H1 (cell line): Measurements from ENCODE around the gene UBE2H. TPM values are rescaled to one million over a fixed set of nuclear protein-coding genes. Genes with fewer than 3 reads are reported as not detected.

Experiments used
- CTCF ChIA-PET: fragments of 300-600 bp; sonication (Branson Sonifier 250); formaldehyde crosslinking; loops from one replicate; lab custom pipeline; 2021; ENCODE audit not compliant: partially characterized antibody; lab: Charles Lee
- POLR2A ChIA-PET: fragments of 300-600 bp; sonication (Branson Sonifier 250); formaldehyde crosslinking; loops from one replicate; lab custom pipeline; 2021; ENCODE audit warnings: inconsistent platforms; ENCODE audit not compliant: partially characterized antibody; lab: Charles Lee
- DNase-seq, 2 experiments: peaks; one replicate each; pipeline versions ENCODE4 v3.0.0 to v3.0.0-alpha.2; 2010 to 2022; ENCODE audit warnings: low spot score in 2 of 2, low read depth in 1 of 2, mixed read lengths in 1 of 2
- FAIRE-seq: peaks from 2 replicates; lab custom pipeline; 2011; peaks lifted over from hg19 to GRCh38; lab: Jason Lieb, UNC
- H2AFZ ChIP-seq: 2 replicates; pipeline ENCODE4 v1.8.1; 2012; ENCODE audit warnings: low read length, inconsistent platforms
- H2AK5ac ChIP-seq: 2 replicates; pipeline ENCODE4 v1.6.1; 2013; ENCODE audit warnings: low read depth, low read length
- H2BK120ac ChIP-seq: replicated peaks from 2 replicates; pipeline ENCODE3; 2013; ENCODE audit warnings: low read depth, low read length, inconsistent platforms
- H2BK12ac ChIP-seq: 2 replicates; pipeline ENCODE4 v1.6.1; 2013; ENCODE audit warnings: low read depth, low read length
- H2BK15ac ChIP-seq: 2 replicates; pipeline ENCODE4 v1.6.1; 2013; ENCODE audit warnings: low read length
- H2BK20ac ChIP-seq: 2 replicates; pipeline ENCODE4 v1.6.1; 2013; ENCODE audit warnings: low read length
- H2BK5ac ChIP-seq: 2 replicates; pipeline ENCODE4 v1.6.1; 2013; ENCODE audit warnings: low read depth, low read length
- H3K14ac ChIP-seq: 2 replicates; pipeline ENCODE4 v1.6.1; 2013; ENCODE audit warnings: inconsistent platforms; ENCODE audit not compliant: insufficient read length
- H3K18ac ChIP-seq: 2 replicates; pipeline ENCODE4 v1.6.1; 2013; ENCODE audit warnings: low read length; ENCODE audit errors: extremely low read depth
- H3K23ac ChIP-seq: 2 replicates; pipeline ENCODE4 v1.6.1; 2013; ENCODE audit warnings: inconsistent platforms; ENCODE audit not compliant: insufficient read length
- H3K23me2 ChIP-seq: 2 replicates; pipeline ENCODE4 v1.6.1; 2013; ENCODE audit warnings: low read depth, low read length
- H3K27ac ChIP-seq: 2 replicates; pipeline ENCODE4 v1.6.1; 2011; ENCODE audit warnings: low read depth, low read length, inconsistent platforms
- H3K27me3 ChIP-seq, 4 experiments: replicated peaks in 1 of 4; 1 replicate in 1 of 4; 2 replicates in 3 of 4; pipeline versions ENCODE4 v1.6.1 to v1.8.1; 2011 to 2013; ENCODE audit warnings: low read length in 3 of 4, mild to moderate bottlenecking in 3 of 4, inconsistent platforms in 2 of 4, mixed read lengths in 2 of 4, moderate library complexity in 1 of 4; ENCODE audit not compliant: control insufficient read depth in 3 of 4, insufficient read depth in 3 of 4; ENCODE audit errors: extremely low read depth in 1 of 4
- H3K36me3 ChIP-seq, 4 experiments: 2 replicates each; pipeline versions ENCODE4 v1.6.1 to v1.8.1; 2011 to 2013; ENCODE audit warnings: mild to moderate bottlenecking in 4 of 4, low read length in 3 of 4, moderate library complexity in 2 of 4, control low read depth in 1 of 4, inconsistent platforms in 1 of 4; ENCODE audit not compliant: insufficient read depth in 4 of 4, control insufficient read depth in 2 of 4
- H3K4ac ChIP-seq: replicated peaks from 2 replicates; pipeline ENCODE3; 2013; ENCODE audit warnings: low read length, low read depth, mixed read lengths, inconsistent platforms; ENCODE audit not compliant: insufficient read length
- H3K4me1 ChIP-seq, 4 experiments: replicated peaks in 1 of 4; 1 replicate in 1 of 4; 2 replicates in 3 of 4; pipeline versions ENCODE4 v1.6.1 to v1.8.1; 2011 to 2013; ENCODE audit warnings: low read length in 3 of 4, inconsistent platforms in 2 of 4, mixed read lengths in 1 of 4; ENCODE audit not compliant: insufficient read depth in 4 of 4, control insufficient read depth in 3 of 4
- H3K4me2 ChIP-seq, 2 experiments: 2 replicates each; pipeline versions ENCODE4 v1.6.1 to v1.8.1; 2011 to 2013; ENCODE audit warnings: low read depth in 2 of 2, low read length in 2 of 2, control low read depth in 1 of 2, inconsistent platforms in 1 of 2, mild to moderate bottlenecking in 1 of 2; ENCODE audit not compliant: insufficient read depth in 1 of 2
- H3K4me3 ChIP-seq, 4 experiments: fragments of 200-600, 300-600 bp in 1 of 4; sonication (generic), shearing (Covaris generic), sonication (Bioruptor Twin) in 1 of 4; 2 replicates each; pipeline versions ENCODE4 v1.5.1 to v1.8.1; 2011 to 2016; ENCODE audit warnings: low read length in 4 of 4, low read depth in 3 of 4, control low read depth in 2 of 4, inconsistent platforms in 2 of 4, mild to moderate bottlenecking in 2 of 4, mixed read lengths in 1 of 4, moderate library complexity in 1 of 4; ENCODE audit not compliant: insufficient read depth in 2 of 4; ENCODE audit errors: extremely low read depth in 1 of 4
- H3K56ac ChIP-seq: replicated peaks from 2 replicates; pipeline ENCODE3; 2013; ENCODE audit warnings: low read depth, mild to moderate bottlenecking, mixed read lengths, low read length, inconsistent platforms; ENCODE audit not compliant: insufficient read length
- H3K79me1 ChIP-seq: 2 replicates; pipeline ENCODE4 v1.6.1; 2013; ENCODE audit warnings: low read depth, low read length, control low read depth
- H3K79me2 ChIP-seq, 2 experiments: 2 replicates each; pipeline versions ENCODE4 v1.6.1 to v1.8.1; 2012 to 2013; ENCODE audit warnings: low read length in 2 of 2, mild to moderate bottlenecking in 2 of 2, inconsistent platforms in 1 of 2; ENCODE audit not compliant: insufficient read depth in 2 of 2, control insufficient read depth in 1 of 2
- H3K9ac ChIP-seq, 4 experiments: replicated peaks in 1 of 4; 1 replicate in 1 of 4; 2 replicates in 3 of 4; pipeline versions ENCODE4 v1.6.1 to v1.8.1; 2011 to 2013; ENCODE audit warnings: low read depth in 3 of 4, low read length in 3 of 4, control low read depth in 2 of 4, mild to moderate bottlenecking in 2 of 4, moderate library complexity in 2 of 4, inconsistent platforms in 1 of 4; ENCODE audit errors: extremely low read depth in 1 of 4
- H3K9me3 ChIP-seq, 2 experiments: 2 replicates each; pipeline versions ENCODE4 v1.6.1 to v1.8.1; 2012 to 2013; ENCODE audit warnings: mild to moderate bottlenecking in 2 of 2, moderate library complexity in 2 of 2, control low read depth in 1 of 2, inconsistent platforms in 1 of 2, low read depth in 1 of 2, low read length in 1 of 2, mixed read lengths in 1 of 2; ENCODE audit not compliant: insufficient read depth in 2 of 2
- H4K20me1 ChIP-seq, 2 experiments: replicated peaks in 1 of 2; 2 replicates each; pipeline versions ENCODE3 to v1.8.1; 2011 to 2013; ENCODE audit warnings: inconsistent platforms in 2 of 2, low read length in 2 of 2, mild to moderate bottlenecking in 1 of 2; ENCODE audit not compliant: insufficient read depth in 2 of 2, control insufficient read depth in 1 of 2
- H4K5ac ChIP-seq: 2 replicates; pipeline ENCODE4 v1.6.1; 2013; ENCODE audit warnings: low read length, low read depth, mixed read lengths, inconsistent platforms; ENCODE audit not compliant: insufficient read length
- H4K8ac ChIP-seq: 2 replicates; pipeline ENCODE4 v1.8.0; 2013; ENCODE audit warnings: mild to moderate bottlenecking, moderate library complexity, low read length, inconsistent platforms; ENCODE audit not compliant: insufficient read depth; ENCODE audit errors: extremely low read depth
- H4K91ac ChIP-seq: replicated peaks from 2 replicates; pipeline ENCODE3; 2013; ENCODE audit warnings: low read length, mixed read lengths, inconsistent platforms; ENCODE audit not compliant: insufficient read length
- CBX5 ChIP-seq: fragments of 300-800, 300-1000 bp; sonication (generic); IDR thresholded peaks from 2 replicates; pipeline ENCODE4 v1.7.1; 2016; ENCODE audit warnings: antibody characterized with exemption, low read length, low read depth
- EGR1 ChIP-seq: IDR thresholded peaks from 2 replicates; pipeline ENCODE4 v1.6.1; 2011; ENCODE audit warnings: low read depth, low read length, borderline replicate concordance
- RAD21 ChIP-seq, 2 experiments: IDR thresholded peaks in 1 of 2; conservative IDR thresholded peaks in 1 of 2; 2 replicates each; pipeline ENCODE4 v1.6.1; 2011; ENCODE audit warnings: low read depth in 2 of 2, low read length in 2 of 2, improper control_type of control experiment in 1 of 2, inconsistent platforms in 1 of 2, mild to moderate bottlenecking in 1 of 2, moderate library complexity in 1 of 2
- RBBP5 ChIP-seq: IDR thresholded peaks from 2 replicates; pipeline ENCODE4 v1.7.1; 2012; ENCODE audit warnings: low read depth, mild to moderate bottlenecking, inconsistent platforms, low read length, moderate library complexity, borderline replicate concordance
- RNF2 ChIP-seq: fragments of 200-900, 300-1000 bp; sonication (generic); IDR thresholded peaks from 2 replicates; pipeline ENCODE4 v1.7.1; 2016; ENCODE audit warnings: borderline replicate concordance, low read depth, mild to moderate bottlenecking, antibody characterized with exemption, low read length; ENCODE audit not compliant: poor library complexity, severe bottlenecking; ENCODE audit errors: missing control alignments
- RXRA ChIP-seq: IDR thresholded peaks from 2 replicates; pipeline ENCODE4 v1.6.1; 2011; ENCODE audit warnings: low read depth, mild to moderate bottlenecking, low read length, moderate library complexity; ENCODE audit not compliant: insufficient read depth
- SIX5 ChIP-seq: IDR thresholded peaks from 2 replicates; pipeline ENCODE4 v1.6.1; 2011; ENCODE audit warnings: mild to moderate bottlenecking, low read depth, low read length
- TBP ChIP-seq: IDR thresholded peaks from 2 replicates; pipeline ENCODE4 v1.6.1; 2011; ENCODE audit warnings: low read depth, low read length, improper control_type of control experiment
- YY1 ChIP-seq: IDR thresholded peaks from 2 replicates; pipeline ENCODE4 v1.6.1; 2011; ENCODE audit warnings: low read depth, mild to moderate bottlenecking, low read length
- WGBS, 2 experiments: shearing (Covaris generic) in 1 of 2; methylation state at CpG; one replicate each; pipeline versions ENCODE4 v1.1.6 to v1.1.7; 2013 to 2015; ENCODE audit warnings: low lambda C conversion rate in 2 of 2, mixed read lengths in 2 of 2, inconsistent platforms in 1 of 2, low coverage in 1 of 2, missing lambda C conversion rate in 1 of 2; ENCODE audit not compliant: insufficient replicate concordance in 2 of 2, insufficient coverage in 1 of 2, insufficient read length in 1 of 2; ENCODE audit errors: extremely low coverage in 1 of 2, missing lambda C conversion rate in 1 of 2; 5-methylcytosine and 5-hydroxymethylcytosine counted together
- polyA plus RNA-seq, 7 experiments: library from polyadenylated mRNA; depleted of rRNA in 3 of 7; stranded (reverse) in 5 of 7; unstranded in 2 of 7; fragments of >200 nt in 5 of 7; fragments of 200-250 nt in 2 of 7; gene quantifications; 1 replicate in 5 of 7; 2 replicates in 1 of 7; 4 replicates in 1 of 7; pipeline versions ENCODE4 v1.2.1 to v1.2.3, GENCODE V29; 2011 to 2013; ENCODE audit warnings: missing spikeins in 2 of 7, mixed read lengths in 2 of 7
- total RNA-seq: library from RNA; stranded (reverse); fragmentation: NEBNext Ultra II Directional; extraction: Animal tissue kit (Norgen Biotek cat#: 25700); gene quantifications from 2 replicates; pipeline ENCODE4 v1.2.1, GENCODE V29; 2021
- TF ChIP-seq, protein P1 (sequence below): IDR thresholded peaks from 2 replicates; pipeline ENCODE4 v1.6.1; 2012; ENCODE audit warnings: low read length, inconsistent platforms

UBE2H gene
- total and polyA plus RNA-seq, 2 of the 8 experiments (the other 6 are each of a cell fraction or from before 2014, with no cell fraction given) = 30.6 to 62.2 TPM

DNA sequence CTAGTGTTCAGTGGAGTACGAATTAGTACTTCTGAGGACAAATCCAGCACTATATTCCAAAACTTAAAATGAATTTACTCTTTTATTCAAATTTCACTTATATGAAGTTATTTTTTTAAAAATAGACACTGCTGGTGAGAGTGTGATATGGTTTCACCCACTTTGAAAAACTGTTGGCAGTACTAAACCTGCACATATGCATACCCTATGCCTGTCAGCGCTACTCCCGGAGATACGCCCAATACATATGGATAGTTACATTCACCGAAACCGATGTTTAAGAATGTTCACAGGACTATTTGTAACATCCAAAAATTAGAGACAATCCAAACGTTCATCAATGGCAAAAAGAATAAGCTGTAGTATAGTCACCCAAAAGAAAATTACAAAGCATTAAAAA, 69.6 kb downstream of the UBE2H start:
- Histone ChIP-seq H4K5ac (no peak overlapping the region), H2BK12ac (no peak overlapping the region), H3K4me3 (no peak overlapping the region), H3K9me3 (no peaks in the 10 kb centered on the region), H3K36me3 (peaks cover 0 to 10% (median 0%) of the 10 kb centered on the region in 4 experiments; a peak in 1 of 8 replicates), H3K79me2 (peaks cover 0 to 35% of the 10 kb centered on the region in 2 experiments; a peak in 2 of 4 replicates), H3K23me2 (no peaks in the 10 kb centered on the region), H3K23ac (no peak overlapping the region), H2AK5ac (no peak overlapping the region), H4K91ac (no peak overlapping the region), H3K18ac (no peak overlapping the region), H3K14ac (no peak overlapping the region), H3K4me1 (peaks cover 0 to 12% (median 6%) of the 10 kb centered on the region in 4 experiments; a peak in 4 of 7 replicates), H3K56ac (no peak overlapping the region), H2BK5ac (no peak overlapping the region), H2BK120ac (no peak overlapping the region), H2BK15ac (no peak overlapping the region), H2BK20ac (no peak overlapping the region), H3K9ac (no peak overlapping the region), H3K27ac (no peak overlapping the region), H2AFZ (no peak overlapping the region), H3K4ac (no peak overlapping the region), H4K20me1 (peaks cover 0 to under 1% of the 10 kb centered on the region in 2 experiments), H4K8ac (no peak overlapping the region), H3K79me1 (0 out of 2 replicates have a peak, but pooled peaks cover 2% of the 10 kb centered on the region), H3K4me2 (no peak overlapping the region), H3K27me3 (no peaks in the 10 kb centered on the region; a peak in 1 of 7 replicates)
- CTCF ChIA-PET = no interaction called here
- FAIRE-seq = no peak
- no peak for DNase-seq
- 89% methylated on average over 7 of the region's 7 CpGs; no CpG with 5 or more reads in 1 of the 2 experiments for WGBS, 2 experiments
- POLR2A ChIA-PET = interaction anchor here (0.8 kb wide), 1 partner anchor 32 kb away, joined by 3 read pairs; no protein-coding TSS in a partner anchor
- TF ChIP-seq CBX5 (no peak), SIX5 (no peak), RXRA (no peak), TBP (no peak), RAD21 (IDR thresholded peaks at IDR 0.05 in 1 of 2, conservative IDR thresholded peaks at IDR 0.05 in 1 of 2; ENCODE audit: low read depth in 2 of 2, low read length in 2 of 2) (no peak), RNF2 (no peak), RBBP5 (no peak), YY1 (no peak), EGR1 (no peak)
- TF ChIP-seq, protein P1, sequence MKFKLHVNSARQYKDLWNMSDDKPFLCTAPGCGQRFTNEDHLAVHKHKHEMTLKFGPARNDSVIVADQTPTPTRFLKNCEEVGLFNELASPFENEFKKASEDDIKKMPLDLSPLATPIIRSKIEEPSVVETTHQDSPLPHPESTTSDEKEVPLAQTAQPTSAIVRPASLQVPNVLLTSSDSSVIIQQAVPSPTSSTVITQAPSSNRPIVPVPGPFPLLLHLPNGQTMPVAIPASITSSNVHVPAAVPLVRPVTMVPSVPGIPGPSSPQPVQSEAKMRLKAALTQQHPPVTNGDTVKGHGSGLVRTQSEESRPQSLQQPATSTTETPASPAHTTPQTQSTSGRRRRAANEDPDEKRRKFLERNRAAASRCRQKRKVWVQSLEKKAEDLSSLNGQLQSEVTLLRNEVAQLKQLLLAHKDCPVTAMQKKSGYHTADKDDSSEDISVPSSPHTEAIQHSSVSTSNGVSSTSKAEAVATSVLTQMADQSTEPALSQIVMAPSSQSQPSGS = no peak
